RWPE2 (cell line): Measurements from ENCODE around the gene RPS15.

Source experiments
- ATAC-seq: fragments of 200-7000 bp; cut with Tn5 transposase; 3 replicates; pipeline ENCODE4 v1.9.1; 2021; ENCODE audit warnings: low read depth
- DNase-seq: peaks from one replicate; pipeline ENCODE4 v3.0.0-alpha.2; 2020; ENCODE audit warnings: low spot score
- H3K27ac ChIP-seq: fragments of 450-650 bp; 2 replicates; pipeline ENCODE4 v1.5.1; 2017; ENCODE audit warnings: mild to moderate bottlenecking; ENCODE audit not compliant: poor library complexity, severe bottlenecking
- H3K27me3 ChIP-seq: fragments of 250-450 bp; sonication (Bioruptor Pico); 2 replicates; pipeline ENCODE4 v1.5.1; 2021; ENCODE audit warnings: mild to moderate bottlenecking, moderate library complexity; ENCODE audit not compliant: insufficient read depth, poor library complexity, severe bottlenecking
- H3K36me3 ChIP-seq: fragments of 250-450 bp; sonication (Bioruptor Pico); 2 replicates; pipeline ENCODE4 v1.5.1; 2020; ENCODE audit warnings: low read depth, mild to moderate bottlenecking, moderate library complexity
- H3K4me1 ChIP-seq: fragments of 250-450 bp; sonication (Bioruptor Pico); 2 replicates; pipeline ENCODE4 v1.5.1; 2021; ENCODE audit warnings: mild to moderate bottlenecking, moderate library complexity; ENCODE audit not compliant: insufficient read depth, poor library complexity, severe bottlenecking
- H3K4me3 ChIP-seq: fragments of 250-450 bp; sonication (Bioruptor Pico); 2 replicates; pipeline ENCODE4 v1.5.1; 2021; ENCODE audit warnings: mild to moderate bottlenecking, moderate library complexity; ENCODE audit not compliant: severe bottlenecking
- H3K9me3 ChIP-seq: fragments of 250-450 bp; sonication (Bioruptor Pico); 2 replicates; pipeline ENCODE4 v1.5.1; 2021; ENCODE audit warnings: mild to moderate bottlenecking, moderate library complexity; ENCODE audit not compliant: severe bottlenecking
- TF ChIP-seq, protein P1 (sequence below): fragments of 450-650 bp; IDR thresholded peaks from one replicate; pipeline ENCODE4 v1.5.1; 2017; ENCODE audit warnings: mild to moderate bottlenecking, moderate library complexity; ENCODE audit not compliant: poor library complexity, severe bottlenecking

RPS15 gene

GRCh38 chr19:1455002-1455335, 16.8 kb downstream of the RPS15 start:
- Histone ChIP-seq H3K4me1 (no peaks in the 10 kb centered on the region), H3K27ac (no peak overlapping the region), H3K27me3 (peaks cover 58% of the 10 kb centered on the region), H3K4me3 (no peak overlapping the region), H3K36me3 (no peaks in the 10 kb centered on the region), H3K9me3 (no peaks in the 10 kb centered on the region)
- DNase-seq (no peak), ATAC-seq (peak; percentile 27)
- TF ChIP-seq, protein P1, sequence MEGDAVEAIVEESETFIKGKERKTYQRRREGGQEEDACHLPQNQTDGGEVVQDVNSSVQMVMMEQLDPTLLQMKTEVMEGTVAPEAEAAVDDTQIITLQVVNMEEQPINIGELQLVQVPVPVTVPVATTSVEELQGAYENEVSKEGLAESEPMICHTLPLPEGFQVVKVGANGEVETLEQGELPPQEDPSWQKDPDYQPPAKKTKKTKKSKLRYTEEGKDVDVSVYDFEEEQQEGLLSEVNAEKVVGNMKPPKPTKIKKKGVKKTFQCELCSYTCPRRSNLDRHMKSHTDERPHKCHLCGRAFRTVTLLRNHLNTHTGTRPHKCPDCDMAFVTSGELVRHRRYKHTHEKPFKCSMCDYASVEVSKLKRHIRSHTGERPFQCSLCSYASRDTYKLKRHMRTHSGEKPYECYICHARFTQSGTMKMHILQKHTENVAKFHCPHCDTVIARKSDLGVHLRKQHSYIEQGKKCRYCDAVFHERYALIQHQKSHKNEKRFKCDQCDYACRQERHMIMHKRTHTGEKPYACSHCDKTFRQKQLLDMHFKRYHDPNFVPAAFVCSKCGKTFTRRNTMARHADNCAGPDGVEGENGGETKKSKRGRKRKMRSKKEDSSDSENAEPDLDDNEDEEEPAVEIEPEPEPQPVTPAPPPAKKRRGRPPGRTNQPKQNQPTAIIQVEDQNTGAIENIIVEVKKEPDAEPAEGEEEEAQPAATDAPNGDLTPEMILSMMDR = no peak

DNA sequence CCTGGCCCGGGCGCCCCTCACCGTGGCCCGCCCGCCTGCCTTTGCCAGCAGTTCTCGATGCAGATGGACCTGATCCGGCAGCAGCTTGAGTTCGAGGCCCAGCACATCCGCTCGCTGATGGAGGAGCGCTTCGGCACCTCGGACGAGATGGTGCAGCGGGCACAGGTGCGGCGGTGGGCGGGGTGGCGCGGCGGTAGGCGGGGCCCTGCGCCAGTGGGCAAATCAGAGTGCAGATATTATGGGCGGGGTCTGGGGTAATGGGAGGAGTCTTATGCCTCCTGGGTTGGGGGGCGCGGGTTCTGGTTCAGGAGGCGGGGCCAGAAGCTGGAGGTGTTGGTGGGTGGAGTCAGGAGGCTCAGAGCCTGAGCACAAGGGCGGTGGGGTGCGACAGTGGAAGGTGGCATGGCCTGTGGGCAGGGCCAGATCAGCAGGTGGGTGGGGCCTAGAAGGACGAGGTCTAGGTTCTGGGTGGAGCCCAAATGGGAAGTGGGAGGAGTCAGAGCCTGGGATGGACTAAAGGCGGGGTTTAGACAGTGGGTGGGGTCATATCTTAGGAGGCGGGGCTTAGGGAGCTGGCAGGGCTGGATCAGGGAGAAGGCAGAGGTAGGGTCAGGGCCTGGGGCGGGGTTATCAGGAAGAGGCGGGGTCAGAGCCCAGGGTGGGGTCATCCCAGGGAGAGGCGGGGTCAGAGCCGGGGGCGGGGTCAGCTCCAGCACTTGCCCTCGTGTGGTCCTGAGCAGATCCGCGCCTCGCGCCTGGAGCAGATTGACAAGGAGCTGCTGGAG, 17.3 kb downstream of the RPS15 start:
- Histone ChIP-seq H3K4me3 (no peak overlapping the region), H3K27me3 (peaks cover 53% of the 10 kb centered on the region), H3K36me3 (no peaks in the 10 kb centered on the region), H3K27ac (no peak overlapping the region), H3K4me1 (no peaks in the 10 kb centered on the region), H3K9me3 (no peaks in the 10 kb centered on the region)
- DNase-seq (no peak), ATAC-seq (peak; percentile 66)
- TF ChIP-seq, protein P1 = no peak

DNA sequence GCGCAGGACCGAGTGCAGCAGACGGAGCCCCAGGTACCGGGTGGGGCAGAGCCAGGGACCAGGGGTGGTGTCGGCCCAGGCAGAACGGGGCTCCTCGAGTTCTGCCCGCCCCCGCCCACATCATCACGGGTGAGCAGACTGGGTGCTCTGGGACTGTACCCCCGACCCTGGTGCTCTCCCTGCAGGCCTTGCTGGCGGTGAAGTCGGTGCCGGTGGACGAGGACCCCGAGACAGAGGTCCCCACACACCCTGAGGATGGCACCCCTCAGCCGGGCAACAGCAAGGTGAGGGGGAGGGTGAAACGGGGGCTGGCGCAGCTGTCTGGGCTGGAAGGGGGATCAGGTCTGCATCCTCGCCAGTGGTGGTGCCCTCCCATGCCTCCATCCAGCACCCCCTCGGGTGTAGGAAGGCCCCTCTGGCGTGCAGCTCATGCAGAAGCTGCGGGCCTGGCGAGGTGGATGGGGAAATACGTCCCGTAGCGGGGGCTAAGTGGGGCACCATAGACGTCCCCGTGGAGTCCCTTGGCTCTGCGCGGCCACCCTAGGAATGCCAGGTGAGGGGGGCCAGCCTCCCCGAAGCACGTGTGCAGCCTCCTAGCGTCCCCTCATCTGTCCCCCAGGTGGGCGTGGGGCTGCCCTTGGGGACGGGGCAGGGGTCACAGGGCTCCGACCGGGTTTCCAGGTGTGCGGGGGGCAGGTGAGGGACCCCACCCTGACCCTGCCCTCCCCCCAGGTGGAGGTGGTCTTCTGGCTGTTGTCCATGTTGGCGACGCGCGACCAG, 18.1 kb downstream of the RPS15 start:
- Histone ChIP-seq H3K4me1 (no peaks in the 10 kb centered on the region), H3K27me3 (peaks cover 45% of the 10 kb centered on the region), H3K9me3 (no peaks in the 10 kb centered on the region), H3K27ac (no peak overlapping the region), H3K36me3 (no peaks in the 10 kb centered on the region), H3K4me3 (no peak overlapping the region)
- no peak for DNase-seq
- no peak for ATAC-seq
- TF ChIP-seq, protein P1 = no peak

DNA sequence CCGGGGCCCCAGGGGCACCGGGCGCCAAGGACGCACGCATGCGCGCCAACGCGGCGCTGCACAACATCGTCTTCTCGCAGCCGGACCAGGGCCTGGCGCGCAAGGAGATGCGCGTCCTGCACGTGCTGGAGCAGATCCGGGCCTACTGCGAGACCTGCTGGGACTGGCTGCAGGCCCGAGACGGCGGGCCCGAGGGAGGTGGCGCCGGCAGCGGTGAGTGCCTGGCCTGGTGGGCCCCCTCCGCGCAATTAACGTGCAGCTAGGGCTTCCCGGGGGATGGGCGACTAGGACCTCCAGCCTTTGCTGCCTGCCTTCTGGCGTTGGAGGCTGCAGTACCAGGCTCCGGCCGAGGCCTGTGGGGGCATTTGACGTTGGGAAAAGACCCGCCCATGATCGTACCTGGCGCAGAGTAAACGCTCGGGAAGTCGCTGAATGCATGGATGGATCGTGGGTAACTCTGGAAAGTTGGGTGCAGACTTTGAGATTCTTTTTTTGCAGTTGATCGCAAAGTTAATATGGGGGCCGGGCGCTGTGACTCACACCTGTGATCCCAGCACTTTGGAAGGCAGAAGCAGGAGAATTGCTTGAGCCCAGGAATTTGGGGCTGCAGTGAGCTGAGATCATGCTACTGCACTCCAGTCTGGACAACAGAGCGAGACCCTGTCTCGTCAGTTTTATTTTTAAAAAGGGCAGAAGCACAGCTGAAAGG, 19.0 kb downstream of the RPS15 start:
- no peaks in the 10 kb centered on the region for H3K4me1 ChIP-seq
- no peak for DNase-seq

More for the DNA sequence above, 19.0 kb downstream of the RPS15 start:
- TF ChIP-seq, protein P1 = no peak
- no peak overlapping the region for H3K4me3 ChIP-seq
- ATAC-seq = no peak
- no peaks in the 10 kb centered on the region for H3K9me3 ChIP-seq
- no peaks in the 10 kb centered on the region for H3K36me3 ChIP-seq
- no peak overlapping the region for H3K27ac ChIP-seq
- peaks cover 36% of the 10 kb centered on the region for H3K27me3 ChIP-seq
